Cerebellar cortex (tissue), 1 donor: ENCODE results near the gene ZNF410.
"Not testable (repeated sequence)": the region's sequence is repeated elsewhere in the genome, so short reads cannot be mapped to it uniquely, and the experiment has no call there.

ENCODE experiments used
- DNase-seq: peaks from one replicate; pipeline ENCODE4 v3.0.0-alpha.2; 2015; ENCODE audit warnings: low spot score

Gene ZNF410

DNA sequence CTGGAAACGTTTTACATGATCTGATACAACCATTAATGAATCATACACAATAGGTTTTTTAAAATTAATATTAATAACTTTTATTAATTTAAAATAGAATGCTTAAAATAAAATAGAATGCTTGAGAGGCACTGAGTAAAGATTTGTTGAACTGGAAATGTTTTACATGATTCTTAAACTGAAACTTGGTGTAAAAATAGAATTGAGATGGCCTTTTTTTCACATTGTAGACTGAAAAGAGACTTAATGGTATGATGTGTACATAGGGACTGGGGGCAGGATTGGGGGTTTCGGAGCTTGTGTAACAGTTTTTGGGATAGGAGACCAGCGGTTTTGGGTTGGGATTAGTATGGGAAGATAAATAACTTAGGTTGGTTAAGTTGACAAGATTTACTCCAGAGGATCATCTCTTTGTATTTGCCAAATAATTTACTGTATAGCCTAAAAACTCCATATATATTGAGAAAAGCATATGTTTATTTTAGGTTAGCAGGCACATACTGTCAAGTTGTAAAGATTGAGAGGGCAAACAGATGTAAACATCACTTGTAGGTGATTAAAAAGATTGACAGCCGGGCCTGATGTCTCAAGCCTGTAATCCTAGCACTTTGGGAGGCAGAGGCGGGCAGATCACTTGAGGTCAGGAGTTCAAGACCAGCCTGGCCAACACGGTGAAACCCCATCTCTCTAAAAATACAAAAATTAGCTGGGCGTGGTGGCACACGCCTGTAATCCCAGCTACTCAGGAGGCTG lies 2.0 kb upstream of the ZNF410 start:
- no peak for DNase-seq

DNA sequence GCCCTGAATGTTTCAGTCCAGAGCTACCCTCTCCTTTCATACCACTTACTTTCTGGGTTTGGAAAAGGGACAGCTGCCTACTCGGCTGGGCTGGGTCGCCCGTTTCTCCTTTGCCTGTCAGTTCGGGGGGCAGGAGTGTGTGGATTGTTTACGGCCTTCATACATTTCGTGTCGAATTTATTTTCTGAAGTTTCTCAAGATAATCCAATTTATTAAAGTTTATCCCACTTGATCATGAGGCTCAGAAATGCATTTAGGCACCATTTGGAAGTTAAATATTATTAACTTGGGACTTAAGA lies 608 bp downstream of the ZNF410 start:
- DNase-seq = no peak

- no peak for DNase-seq
Measured at GRCh38 chr14:73887694-73888459, 1.2 kb downstream of the ZNF410 start.

- DNase-seq = no peak
Measured at GRCh38 chr14:73888460-73888725, 1.7 kb downstream of the ZNF410 start.

DNA sequence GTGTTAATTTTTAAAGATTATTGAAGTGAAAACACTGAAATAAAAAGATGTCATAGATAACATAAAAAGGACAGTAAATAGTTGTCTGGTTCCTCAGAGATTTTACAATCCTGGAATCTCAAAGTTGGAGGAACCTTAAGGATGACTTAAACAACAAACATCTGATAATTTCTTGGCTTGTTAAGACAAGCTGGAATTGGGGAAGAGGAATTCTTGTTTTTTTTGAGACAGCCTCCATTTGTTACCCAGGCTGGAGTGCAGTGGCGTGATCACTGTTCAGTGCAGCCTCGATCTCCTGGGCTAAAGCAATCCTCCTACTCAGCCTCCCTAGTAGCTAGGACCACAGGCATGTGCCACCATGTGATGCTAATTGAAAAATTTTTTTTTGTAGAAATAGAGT lies 2.3 kb downstream of the ZNF410 start:
- no peak for DNase-seq

DNA sequence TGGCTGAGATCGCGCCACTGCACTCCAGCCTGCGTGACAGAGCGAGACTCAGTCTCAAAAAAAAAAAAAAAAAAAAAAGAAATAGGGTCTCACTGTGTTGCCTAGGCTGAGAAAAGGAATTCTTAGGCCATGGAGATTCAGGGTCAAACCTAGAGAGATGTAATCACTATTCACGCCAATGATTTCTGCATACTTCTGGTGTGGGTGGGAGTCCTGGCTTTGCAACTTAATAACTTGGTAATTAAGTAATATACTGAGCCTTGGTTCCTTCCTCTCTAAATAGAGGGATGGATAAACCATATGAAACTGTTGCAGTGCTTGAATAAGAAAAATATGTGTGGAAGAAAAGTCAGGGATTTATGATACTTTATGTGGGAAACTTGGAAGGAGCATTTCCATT lies 2.7 kb downstream of the ZNF410 start:
- DNase-seq = no peak

DNA sequence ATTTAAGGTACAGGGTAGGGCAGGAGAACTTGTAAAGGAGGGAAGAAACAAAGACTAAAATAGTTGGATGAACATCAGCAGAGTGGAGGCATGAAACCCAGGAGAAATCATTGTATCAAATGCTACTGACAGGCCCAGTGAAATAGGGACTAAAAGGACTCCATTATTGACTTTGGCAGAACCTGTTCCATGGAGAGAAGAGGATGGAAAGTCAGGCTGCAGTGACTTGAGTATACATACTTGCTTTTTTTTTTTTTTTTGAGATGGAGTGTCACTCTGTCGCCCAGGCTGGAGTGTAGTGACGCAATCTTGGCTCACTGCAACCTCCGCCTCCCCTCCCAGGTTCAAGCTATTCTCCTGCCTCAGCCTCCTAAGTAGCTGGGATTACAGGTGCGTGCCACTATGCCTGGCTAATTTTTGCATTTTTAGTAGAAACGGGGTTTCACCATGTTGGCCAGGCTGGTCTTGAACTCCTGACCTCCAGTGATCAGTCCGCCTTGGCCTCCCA lies 7.6 kb downstream of the ZNF410 start:
- not testable (repeated sequence) for DNase-seq

DNA sequence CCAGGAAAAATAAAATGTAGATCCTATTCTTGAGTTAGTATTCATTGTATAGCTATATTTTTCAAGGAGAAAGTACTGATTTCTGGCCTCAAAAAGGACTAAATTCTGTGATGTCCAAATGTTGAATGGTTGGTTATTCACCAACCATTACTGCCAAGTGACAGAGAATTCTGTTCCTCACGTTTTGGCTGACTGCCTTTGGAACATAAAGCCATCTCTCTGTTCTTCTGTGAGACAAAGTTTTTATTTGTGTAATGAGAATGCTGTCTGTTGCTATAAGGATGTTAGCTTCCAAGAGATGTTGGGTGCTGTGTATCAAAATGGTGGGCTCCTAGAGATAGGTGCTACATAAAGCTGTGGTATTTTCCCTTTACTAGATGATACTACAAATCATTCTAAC lies 9.3 kb downstream of the ZNF410 start:
- no peak for DNase-seq

DNA sequence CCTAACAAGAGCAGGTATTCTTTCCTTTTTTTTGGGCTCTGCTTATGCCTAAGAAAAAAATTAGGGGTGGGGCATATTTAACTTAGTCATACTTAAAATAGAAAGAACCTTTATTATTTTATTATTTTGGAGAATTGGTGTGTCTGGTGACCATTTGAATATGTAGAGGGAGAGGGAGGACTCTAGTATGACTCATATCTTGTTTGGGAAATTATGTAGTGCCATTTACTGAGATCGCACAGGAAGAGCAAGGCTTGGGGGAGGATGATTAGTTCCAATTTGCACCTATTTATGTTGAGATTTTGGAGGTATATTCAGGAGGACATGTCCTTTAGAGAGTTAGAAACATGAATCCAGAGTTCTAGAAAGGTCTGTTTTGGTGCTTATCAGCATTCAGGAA lies 9.9 kb downstream of the ZNF410 start:
- no peak for DNase-seq

- DNase-seq = no peak
Measured at GRCh38 chr14:73903028-73903427, 16.4 kb downstream of the ZNF410 start.

- DNase-seq = no peak
Measured at GRCh38 chr14:73909681-73910080, 23.0 kb downstream of the ZNF410 start.

DNA sequence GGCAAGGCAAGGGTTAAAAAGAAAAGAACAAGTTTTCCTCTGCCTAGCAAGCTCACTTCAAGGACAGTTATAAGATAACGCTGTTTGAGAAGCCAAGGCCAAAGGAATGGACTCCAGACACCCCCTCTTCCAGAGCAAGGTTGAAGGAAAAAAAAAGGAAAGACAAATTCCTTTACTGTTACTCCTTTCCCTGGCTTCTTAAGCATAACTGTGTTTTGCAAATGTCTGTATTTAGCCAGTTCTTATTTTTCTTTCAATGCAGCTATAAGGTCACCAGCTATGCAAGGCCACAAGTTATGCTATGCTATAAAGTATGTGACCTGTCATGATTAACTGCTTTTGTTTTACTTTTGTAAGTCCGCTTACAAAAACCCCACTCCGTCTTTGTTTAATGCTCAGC lies 26.6 kb downstream of the ZNF410 start:
- no peak for DNase-seq

DNA sequence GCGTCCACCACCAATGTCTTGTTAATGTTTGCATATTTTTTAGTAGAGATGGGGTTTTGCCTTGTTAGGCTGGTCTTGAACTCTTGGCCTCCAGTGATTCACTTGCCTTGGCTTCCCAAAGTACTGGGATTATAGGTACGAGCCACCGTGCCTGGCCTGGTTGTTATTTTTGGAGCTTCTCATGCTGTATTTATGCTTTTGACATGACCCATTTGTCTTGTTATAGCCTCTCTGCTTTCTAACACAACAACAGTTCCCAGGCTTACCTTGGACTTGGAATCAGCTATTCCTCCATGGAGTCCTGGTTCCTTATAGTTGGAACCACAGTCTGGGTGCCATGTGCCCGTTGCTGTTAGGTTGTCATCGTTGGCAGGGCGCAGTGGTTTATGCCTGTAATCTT lies 29.7 kb downstream of the ZNF410 start:
- DNase-seq = no peak

DNA sequence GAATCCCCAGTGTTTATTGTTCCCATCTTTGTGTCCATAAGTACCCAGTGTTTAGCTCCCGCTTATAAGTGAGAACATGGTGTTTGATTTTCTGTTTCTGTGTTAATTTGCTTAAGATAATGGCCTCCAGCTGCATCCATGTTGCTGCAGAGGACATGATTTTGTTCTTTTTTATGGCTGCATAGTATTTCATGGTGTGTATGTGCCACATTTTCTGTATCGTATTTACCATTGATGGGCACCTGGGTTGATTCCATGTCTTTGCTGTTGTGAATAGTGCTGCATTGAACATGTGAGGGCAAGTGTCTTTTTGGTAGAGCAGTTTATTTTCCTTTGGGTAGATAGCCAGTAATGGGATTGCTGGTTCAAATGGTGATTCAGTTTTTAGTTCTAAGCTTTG lies 32.8 kb downstream of the ZNF410 start:
- DNase-seq = not testable (repeated sequence)

- DNase-seq = no peak
Measured at GRCh38 chr14:73924337-73924736, 37.7 kb downstream of the ZNF410 start.

DNA sequence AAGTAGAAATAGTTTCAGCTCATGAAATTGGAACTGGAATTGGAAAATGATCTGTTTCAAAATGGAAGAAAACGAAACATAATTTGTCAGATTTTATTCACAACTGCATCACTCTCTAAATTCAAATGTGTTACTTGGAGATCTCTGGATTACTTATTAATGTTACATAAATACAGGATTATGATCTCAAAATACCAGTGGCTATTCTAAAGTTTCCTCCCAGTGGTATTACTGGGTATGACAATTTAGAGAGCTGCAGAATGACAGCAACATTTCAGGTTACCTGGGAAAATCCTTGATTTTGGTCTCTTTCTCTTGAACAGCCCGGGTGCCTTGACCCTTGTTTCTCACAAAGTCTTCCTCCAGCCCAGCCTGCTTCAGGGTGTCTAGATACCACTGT lies 49.0 kb downstream of the ZNF410 start:
- no peak for DNase-seq

- no peak for DNase-seq
Measured at GRCh38 chr14:73936548-73936947, 49.9 kb downstream of the ZNF410 start.

- DNase-seq = no peak
Measured at GRCh38 chr14:73937012-73937411, 50.4 kb downstream of the ZNF410 start.

- no peak for DNase-seq
Measured at GRCh38 chr14:73942180-73942579, 55.5 kb downstream of the ZNF410 start.

- DNase-seq = no peak
Measured at GRCh38 chr14:73943083-73943482, 56.4 kb downstream of the ZNF410 start.

DNA sequence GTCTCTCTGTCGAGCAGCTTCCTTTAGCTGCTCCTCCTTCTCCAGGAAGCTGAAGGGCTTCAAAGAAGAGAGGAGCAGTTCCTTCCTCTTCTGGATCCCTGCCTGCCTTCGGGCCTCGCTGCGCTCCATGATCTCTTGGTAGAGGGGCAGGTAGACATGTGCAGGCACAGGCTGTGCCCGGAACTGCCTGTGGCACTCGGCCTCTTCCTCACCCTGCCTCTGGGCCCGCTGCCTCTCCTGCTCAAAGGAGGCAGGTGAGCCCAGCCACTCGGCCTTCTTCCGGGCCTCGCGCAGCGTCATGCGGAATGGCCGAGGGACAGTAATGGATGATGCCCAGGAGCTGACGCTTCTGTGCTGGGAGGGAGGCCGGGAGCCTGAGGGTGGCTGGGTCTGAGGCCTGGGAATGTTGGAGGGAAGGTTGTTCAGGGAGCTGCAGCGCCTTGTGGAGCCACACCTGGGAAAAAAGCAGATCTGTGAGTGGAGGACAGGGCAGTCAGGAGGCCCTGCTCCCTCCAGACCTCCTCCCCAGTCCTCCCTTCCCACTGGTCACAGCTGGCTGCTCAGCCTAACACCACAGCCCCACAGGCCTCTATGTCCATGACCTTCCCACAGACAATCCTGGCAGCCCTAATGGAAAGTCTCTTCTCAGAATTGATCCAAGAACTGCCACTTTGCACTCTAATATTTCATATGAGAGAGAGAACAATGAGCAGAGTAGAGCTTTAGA lies 57.9 kb downstream of the ZNF410 start:
- DNase-seq = no peak

DNA sequence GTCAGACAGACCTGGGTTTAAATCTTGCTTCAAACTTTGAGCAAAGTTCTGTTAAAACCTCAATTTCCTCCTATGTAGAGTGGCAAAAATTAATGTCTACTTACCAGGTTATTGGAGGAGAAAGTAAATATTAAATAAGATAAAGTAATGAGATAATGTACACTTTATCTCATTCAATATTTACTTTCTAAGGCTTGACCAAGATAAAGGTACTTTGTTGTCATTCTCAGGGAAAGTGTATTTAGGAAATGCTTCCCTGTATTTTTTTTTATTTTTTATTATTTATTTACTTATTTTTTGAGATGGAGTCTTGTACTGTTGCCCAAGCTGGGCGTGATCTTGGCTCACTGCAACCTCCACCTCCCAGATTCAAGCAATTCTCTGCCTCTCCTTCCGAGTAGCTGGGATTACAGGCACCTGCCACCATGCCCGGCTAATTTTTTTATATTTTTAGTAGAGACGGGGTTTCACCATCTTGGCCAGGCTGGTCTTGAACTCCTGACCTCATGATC lies 58.6 kb downstream of the ZNF410 start:
- no peak for DNase-seq
